Suprapubic skin (tissue), 3 donors: ENCODE results near the gene PCDH15.

ENCODE experiments used
- POLR2A ChIP-seq, 2 donors: fragments of 450-650 bp; IDR thresholded peaks; one replicate each; pipeline ENCODE4 v1.6.1; 2017; ENCODE audit warnings: antibody characterized with exemption in 2 of 2, mild to moderate bottlenecking in 2 of 2, moderate library complexity in 2 of 2
- TF ChIP-seq, protein P1 (sequence below), 2 donors: fragments of 200-600 bp in 1 of 2; fragments of 450-650 bp in 1 of 2; sonication (generic) in 1 of 2; IDR thresholded peaks; one replicate each; pipeline ENCODE4 v1.5.1; 2016 to 2019; ENCODE audit warnings: antibody characterized with exemption in 2 of 2, mild to moderate bottlenecking in 1 of 2, moderate library complexity in 1 of 2

DNA sequence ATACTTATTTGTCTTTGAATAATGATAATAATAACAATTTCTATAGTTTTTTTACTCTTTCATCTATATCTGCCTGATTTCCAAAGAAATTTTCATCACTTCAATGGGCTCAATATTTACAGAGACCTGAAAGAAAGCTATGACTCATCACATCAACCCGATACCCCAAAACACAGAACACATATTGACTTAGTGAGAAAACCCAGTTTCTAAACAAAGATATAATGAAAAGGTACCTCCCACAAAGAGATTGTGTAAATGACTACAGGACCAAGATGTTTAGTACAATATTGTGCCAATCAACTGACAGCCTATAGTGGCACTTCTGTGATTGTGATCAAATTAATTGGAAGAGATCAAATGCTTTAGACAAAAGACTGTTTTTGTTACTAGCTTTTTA is 133.9 kb downstream of the PCDH15 start:
- TF ChIP-seq, protein P1, sequence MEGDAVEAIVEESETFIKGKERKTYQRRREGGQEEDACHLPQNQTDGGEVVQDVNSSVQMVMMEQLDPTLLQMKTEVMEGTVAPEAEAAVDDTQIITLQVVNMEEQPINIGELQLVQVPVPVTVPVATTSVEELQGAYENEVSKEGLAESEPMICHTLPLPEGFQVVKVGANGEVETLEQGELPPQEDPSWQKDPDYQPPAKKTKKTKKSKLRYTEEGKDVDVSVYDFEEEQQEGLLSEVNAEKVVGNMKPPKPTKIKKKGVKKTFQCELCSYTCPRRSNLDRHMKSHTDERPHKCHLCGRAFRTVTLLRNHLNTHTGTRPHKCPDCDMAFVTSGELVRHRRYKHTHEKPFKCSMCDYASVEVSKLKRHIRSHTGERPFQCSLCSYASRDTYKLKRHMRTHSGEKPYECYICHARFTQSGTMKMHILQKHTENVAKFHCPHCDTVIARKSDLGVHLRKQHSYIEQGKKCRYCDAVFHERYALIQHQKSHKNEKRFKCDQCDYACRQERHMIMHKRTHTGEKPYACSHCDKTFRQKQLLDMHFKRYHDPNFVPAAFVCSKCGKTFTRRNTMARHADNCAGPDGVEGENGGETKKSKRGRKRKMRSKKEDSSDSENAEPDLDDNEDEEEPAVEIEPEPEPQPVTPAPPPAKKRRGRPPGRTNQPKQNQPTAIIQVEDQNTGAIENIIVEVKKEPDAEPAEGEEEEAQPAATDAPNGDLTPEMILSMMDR (IDR thresholded peaks at IDR 0.05) = no peak
- TF ChIP-seq POLR2A (IDR thresholded peaks at IDR 0.05) = no peak
